Activated CD8-positive, alpha-beta memory T cell treated with anti-CD3 and anti-CD28 coated beads, Interleukin-2, amount 50 U/mL, for 24 hours (primary cell): ENCODE results near the gene ABCA10.

Experiments used
- DNase-seq: peaks from one replicate; pipeline ENCODE4 v3.0.0-alpha.2; 2020; ENCODE audit errors: extremely low read depth

The ABCA10 gene

DNA sequence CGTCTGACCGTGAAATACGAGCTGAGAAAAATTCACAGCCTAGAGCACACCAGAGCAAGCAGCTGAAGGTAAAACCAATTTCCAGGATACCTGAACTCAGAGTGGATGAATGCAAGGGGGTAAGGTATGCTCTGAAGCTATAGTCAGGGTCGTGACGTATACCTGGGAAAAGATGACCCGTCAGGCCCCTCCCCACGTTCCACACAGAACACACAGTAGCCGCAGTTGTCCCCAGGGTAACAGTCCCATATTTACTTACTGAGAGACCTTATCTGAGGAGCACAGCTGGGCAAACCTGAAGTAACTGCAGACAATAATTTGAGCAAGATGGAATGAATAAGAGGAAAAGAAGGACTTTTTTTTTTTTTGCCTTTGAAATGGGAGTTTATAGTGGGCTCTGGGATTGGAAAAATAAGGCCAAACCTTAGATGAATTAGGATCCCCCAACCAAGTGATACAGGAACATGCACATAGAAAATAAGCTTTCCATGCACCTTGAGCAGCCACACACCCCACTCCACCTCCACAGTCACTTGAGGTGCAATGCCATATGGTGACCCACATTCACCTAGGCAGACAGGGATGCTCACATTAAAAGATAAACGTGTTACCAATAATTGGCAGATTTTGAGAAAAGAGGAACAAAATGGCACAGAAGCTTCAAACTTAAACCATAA lies 124.9 kb downstream of the ABCA10 start:
- no peak for DNase-seq

DNA sequence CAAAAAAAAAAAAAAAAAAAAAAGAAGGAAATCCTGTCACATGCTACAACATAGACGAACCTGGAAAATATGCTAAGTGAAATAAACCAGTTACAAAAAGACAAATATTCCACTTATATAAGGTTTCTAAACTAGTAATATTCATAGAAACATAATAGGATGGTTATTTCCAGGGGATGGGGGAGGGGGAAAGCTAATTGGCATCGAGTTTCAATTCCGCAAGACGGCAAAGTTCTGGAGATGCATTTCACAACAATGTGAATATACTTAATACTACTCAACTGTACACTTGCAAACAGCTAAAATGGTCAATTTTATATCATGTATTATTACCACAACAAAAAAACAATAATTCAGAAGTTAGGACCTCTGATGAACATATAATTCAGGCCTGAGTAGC lies 130.0 kb downstream of the ABCA10 start:
- DNase-seq: no peak
